HG03442 (cell line): ENCODE measurements around the gene SLC30A7.
"Not testable (repeated sequence)": the region's sequence is repeated elsewhere in the genome, so short reads cannot be mapped to it uniquely, and the experiment has no call there.

Source experiments
- ATAC-seq: cut with Tn5 transposase; IDR thresholded peaks from one replicate; pipeline ENCODE4 v1.9.1; 2021; ENCODE audit warnings: mild to moderate bottlenecking, moderate library complexity; ENCODE audit not compliant: unreplicated experiment

The SLC30A7 gene

GRCh38 chr1:100889869-100890482, 5.9 kb upstream of the SLC30A7 start:
- not testable (repeated sequence) for ATAC-seq

- ATAC-seq, result no peak
Measured at GRCh38 chr1:100891380-100891779, 4.5 kb upstream of the SLC30A7 start.

GRCh38 chr1:100892554-100892953, 3.3 kb upstream of the SLC30A7 start:
- ATAC-seq, result no peak

DNA sequence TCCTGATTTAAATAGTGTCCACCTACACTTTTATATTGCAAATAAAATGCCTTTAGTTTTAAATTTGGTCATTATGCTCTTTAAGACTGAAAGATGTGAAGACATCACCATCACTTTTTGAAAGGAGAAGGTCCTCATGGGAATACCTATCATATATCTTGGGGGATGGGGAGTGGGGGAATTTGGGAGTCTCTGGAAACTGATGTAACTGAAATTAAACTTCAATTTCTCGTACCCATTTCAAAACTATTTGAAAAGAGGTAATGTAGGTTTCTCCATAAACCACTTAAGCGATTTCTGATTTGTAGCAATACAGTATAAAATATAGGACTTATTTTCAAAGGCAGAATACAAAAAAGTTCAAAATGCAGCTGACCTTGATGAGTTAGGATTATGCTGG, 2.2 kb upstream of the SLC30A7 start:
- ATAC-seq, result no peak

GRCh38 chr1:100894603-100895539, 1.0 kb upstream of the SLC30A7 start, which contains the start of gene EXTL2:
EXTL2 (minus strand) TSS chr1:100894842; CDS start chr1:100888757, 6,085 bp downstream.
- peak; percentile 34 for ATAC-seq

GRCh38 chr1:100896481-100896982, 642 bp downstream of the SLC30A7 start:
- ATAC-seq, result peak; percentile 39

DNA sequence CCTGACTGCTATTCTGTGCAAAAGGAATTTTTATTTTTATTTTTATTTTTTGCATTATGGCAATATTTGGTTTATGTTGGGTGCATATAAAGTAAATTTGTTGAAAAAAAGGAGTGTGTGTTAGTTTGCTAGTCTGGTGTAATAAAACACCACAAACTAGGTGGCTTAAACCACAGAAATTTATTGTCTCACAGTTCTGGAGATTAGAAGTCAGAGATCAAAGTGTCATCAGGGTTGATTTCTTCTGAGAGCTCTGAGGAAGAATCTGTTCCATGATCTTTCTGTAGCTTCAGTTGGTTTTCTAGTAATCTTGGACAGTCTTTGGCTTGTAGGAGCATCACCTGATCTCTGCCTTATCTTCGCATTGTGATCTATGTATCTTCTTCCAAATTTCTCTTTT, 6.5 kb downstream of the SLC30A7 start:
- ATAC-seq, result no peak

GRCh38 chr1:100903777-100904176, 7.9 kb downstream of the SLC30A7 start:
- ATAC-seq, result no peak

DNA sequence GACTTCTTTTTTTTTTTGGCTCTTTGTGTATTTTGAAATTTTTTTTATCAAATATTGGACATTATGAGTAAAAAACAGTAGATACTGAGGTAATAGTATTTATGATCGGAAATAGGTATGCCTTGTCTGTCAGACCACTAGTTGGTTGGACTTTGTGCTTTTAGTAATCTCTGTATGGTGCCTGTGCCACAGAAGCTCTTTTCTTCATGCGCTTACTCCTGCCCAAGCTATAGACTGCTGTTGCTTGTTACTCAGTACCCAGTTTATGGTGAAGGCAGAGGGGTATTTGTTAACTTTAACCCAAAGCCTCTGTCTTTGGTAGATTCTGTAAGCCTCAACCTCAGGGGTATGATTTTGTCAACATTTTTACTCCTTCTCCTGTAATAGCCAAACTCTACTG, 8.6 kb downstream of the SLC30A7 start:
- ATAC-seq, result no peak

DNA sequence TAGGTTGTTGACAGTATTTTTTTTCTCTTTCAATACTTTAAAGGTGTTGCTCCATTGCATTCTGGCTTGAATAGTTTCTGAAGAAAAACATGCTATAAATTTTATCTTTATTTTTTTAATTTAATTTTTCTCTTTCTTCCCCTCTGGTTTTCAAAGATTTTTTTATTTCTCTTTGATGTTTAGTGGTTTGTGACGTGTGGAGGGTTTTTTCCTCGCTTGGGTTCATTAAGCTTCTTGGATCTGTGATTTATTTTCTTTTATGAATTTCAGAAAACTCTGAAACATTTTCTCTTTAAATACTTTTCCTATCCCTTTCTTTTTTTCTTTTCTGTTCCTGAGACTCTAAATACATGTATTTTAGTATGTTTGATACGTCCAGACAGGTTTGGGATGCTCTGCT, 9.3 kb downstream of the SLC30A7 start:
- ATAC-seq, result no peak

DNA sequence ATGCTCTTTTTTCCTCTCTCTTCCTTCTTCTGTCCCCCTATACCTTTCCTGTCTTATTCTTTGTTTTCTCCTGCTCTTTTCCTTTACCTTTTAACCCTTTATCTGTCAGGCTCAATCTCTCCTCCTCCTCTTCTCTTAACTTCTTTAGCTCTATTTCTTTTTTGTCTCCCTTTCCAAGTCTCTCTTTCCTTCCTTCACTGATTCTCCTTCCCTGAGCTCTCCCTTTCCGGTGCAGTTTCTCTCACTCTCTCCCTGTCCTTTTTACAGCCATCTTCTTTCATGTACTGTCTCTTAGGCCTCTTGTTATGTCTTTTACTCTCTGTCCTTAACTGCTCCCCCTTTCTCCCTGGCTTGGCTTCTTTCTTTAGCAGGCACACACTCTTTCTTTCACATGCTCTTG, 12.0 kb downstream of the SLC30A7 start:
- ATAC-seq, result no peak

DNA sequence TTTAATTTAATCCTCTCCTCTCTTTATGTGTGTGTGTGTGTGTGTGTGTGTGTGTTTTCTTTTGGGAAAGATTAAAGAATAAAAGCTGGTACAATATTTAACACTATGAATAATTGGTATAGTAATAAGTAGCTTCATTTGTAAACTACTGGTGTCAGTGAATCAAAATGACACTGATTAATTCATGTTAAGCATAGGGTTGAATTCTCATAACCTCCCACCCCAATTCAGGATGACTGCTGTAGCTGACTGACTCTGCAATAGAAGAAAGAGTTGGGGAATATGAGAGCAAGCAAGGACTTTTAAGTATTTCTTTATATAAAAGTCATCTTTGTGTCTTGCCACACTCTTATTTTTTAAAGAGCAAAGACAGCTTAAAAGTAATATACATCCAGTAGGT, 13.1 kb downstream of the SLC30A7 start:
- no peak for ATAC-seq

DNA sequence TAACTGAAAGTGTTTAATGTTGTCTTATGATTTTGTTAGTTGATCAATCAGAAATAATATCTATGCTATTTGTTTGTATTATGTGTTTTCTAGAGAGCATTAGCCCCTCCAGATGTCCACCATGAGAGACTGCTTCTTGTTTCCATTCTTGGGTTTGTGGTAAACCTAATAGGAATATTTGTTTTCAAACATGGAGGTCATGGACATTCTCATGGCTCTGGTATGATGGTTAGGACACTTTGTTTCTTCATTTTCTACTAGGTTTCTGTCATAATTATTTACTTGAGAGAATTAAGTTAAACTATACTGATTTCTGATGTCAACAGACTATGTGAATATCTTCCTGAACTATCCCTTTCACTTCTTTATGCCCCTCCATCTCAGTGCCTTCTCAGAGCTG, 16.1 kb downstream of the SLC30A7 start:
- ATAC-seq, result no peak

- ATAC-seq, result no peak
Measured at GRCh38 chr1:100921110-100921706, 25.3 kb downstream of the SLC30A7 start.

GRCh38 chr1:100924212-100924611, 28.3 kb downstream of the SLC30A7 start:
- ATAC-seq, result no peak

DNA sequence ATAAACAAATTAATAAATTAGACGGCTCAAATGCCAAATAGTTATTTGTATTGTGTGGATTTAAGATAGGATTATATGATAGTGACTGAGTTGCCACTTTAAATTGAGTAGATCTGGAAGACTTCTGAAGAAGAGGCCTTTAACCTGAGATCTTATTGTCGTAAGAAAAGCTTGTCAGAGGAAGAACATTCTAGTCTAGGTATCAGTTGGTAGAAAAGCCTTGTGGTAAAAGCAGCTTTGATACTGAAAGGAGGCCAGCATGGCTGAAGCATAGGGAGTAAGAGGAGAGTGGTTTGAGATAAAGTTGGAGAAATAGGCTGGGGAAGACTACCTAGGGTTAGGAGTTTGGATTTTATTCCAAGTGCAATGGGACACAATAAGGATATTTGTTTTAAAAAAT, 29.1 kb downstream of the SLC30A7 start:
- no peak for ATAC-seq

GRCh38 chr1:100926240-100926639, 30.4 kb downstream of the SLC30A7 start:
- ATAC-seq, result no peak

DNA sequence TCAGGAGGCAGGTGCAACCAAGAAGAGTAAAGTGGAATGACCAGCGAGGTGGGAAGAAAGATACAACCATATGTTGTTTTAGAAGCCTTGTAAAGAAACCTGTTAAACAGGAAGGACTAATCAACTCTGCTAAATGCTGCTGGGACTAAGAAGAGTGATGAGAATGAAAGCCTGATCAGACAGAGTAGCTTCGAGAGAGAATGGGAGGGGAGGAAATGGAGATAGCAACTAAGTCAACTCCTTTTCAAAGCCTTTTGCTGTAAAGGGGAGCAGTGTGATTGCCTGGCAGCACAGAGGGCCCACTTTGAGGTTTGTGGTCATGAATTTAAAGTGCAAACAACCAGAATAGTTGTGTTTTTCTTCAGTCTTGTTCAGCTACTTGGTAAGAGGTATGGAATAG, 31.4 kb downstream of the SLC30A7 start:
- no peak for ATAC-seq

GRCh38 chr1:100928128-100928527, 32.2 kb downstream of the SLC30A7 start:
- ATAC-seq, result no peak

GRCh38 chr1:100930494-100930893, 34.6 kb downstream of the SLC30A7 start:
- ATAC-seq, result no peak

DNA sequence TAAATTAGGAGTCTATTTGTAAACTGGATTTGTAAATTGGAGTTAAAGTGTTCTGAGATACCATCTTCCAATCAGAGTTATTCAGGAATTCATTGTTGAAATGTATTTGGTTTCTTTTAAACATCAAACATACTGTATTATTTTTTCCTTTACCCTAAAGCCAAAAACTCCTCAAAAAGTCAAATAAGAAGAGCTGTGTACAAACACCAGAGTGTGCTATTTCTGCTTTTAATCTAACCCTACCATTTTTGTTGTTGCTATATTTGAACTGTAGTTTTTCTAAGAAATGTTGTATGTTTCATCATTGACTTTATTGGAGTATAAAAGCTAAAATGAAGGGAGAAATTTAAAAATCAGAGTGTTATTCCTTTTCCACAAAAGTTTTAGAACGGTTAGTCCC, 35.8 kb downstream of the SLC30A7 start:
- no peak for ATAC-seq

DNA sequence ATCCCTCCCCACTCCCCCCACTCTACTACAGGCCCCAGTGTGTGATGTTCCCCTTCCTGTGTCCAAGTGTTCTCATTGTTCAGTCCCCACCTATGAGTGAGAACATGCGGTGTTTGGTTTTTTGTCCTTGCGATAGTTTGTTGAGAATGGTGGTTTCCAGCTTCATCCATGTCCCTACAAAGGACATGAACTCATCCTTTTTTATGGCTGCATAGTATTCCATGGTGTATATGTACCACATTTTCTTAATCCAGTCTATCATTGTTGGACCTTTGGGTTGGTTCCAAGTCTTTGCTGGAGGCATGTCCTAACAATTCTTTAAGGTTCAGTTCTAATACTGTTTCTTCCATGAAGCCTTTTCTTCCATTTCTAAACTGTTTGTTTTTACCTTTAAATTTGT, 37.7 kb downstream of the SLC30A7 start:
- not testable (repeated sequence) for ATAC-seq
